GM19455 (cell line): Measurements from ENCODE around the gene ALDH1B1.
A peak's percentile ranks its signal among the peaks of the same experiment; 100 is the strongest.
"Not testable (repeated sequence)": the region's sequence is repeated elsewhere in the genome, so short reads cannot be mapped to it uniquely, and the experiment has no call there.

Experiments
- ATAC-seq: cut with Tn5 transposase; IDR thresholded peaks from one replicate; pipeline ENCODE4 v1.9.1; 2021; ENCODE audit not compliant: unreplicated experiment

The ALDH1B1 gene

DNA sequence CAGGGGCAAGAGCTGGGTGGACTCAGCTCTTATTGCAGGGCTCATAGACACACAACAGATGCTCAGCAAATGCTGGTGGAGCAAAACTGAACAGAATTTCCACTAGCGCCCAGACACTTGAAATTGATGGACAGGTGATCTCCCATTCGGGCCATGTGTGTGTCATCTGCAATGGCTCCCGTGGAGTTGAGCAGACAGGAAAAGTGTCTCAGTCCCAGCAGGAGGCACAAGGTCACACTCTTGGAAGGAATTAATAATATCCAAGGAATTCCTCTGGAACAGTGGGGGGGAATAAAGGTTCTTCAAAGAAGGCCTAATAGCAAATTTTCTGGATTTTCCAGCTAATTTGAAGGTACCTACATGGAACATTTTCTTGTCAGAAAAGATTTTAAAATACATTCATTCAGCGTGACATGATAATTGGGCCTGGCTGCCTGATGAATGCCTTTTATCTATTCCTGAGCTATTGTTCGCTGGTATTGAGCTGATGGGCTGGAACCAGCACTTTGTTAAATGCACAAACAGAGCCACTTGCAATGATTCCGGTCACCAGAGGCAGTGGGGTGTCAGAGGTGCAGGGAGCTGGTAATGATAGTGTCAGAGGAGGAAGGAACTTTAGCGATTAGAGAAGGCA lies 31.5 kb upstream of the ALDH1B1 start:
- ATAC-seq, result no peak

DNA sequence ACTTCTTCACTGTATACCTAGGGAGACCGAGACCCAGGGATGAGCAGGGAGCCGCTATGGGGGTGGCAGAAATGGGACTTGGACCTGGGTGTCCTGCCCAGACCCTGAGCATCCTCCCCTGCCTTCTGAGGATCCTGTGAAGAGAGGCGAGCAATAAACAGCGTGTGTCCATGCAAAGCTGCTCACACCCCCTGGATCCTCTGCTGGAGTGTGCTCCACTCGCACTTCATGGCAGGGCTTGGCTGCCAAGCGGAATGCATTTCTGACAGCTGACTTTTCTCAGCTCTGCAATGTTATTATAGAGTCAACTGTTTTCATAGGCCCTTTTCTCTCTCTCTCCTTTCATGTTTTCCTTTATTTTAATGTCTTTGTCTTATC lies 31.0 kb upstream of the ALDH1B1 start:
- no peak for ATAC-seq

DNA sequence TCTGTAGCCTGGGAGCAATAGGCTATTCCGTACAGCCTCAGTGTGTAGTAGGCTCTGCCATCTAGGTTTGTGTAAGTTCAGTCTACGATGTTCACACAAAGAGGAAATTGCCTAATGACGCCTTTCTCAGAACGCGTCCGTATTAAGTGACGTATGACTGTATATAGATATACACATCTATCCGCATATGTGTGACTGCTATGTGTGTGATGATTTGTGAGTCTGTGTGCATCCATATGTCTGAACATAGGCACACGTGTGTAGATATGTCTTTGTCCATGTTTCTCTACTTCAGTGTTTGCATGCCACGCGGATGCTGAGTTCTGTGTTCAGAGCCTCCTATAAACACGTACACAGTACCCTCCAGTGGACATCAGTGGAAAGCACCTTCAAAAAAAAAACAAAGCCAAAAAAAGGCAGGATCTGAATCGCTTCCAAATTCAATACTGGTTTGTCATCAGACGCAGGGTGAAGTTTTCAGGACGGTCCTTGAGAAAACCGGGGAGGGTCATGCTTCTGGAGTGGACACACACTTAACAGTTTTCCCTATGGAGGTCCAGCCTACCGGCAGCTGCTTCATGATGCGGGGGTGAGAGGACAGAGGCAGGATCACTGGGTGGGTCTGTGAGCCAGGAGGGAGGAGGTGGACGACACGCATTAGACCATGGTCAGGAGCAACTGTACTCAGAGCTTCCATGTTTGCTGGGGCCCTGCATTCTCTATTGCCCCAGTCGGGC lies 29.5 kb upstream of the ALDH1B1 start:
- peak; percentile 46 for ATAC-seq

DNA sequence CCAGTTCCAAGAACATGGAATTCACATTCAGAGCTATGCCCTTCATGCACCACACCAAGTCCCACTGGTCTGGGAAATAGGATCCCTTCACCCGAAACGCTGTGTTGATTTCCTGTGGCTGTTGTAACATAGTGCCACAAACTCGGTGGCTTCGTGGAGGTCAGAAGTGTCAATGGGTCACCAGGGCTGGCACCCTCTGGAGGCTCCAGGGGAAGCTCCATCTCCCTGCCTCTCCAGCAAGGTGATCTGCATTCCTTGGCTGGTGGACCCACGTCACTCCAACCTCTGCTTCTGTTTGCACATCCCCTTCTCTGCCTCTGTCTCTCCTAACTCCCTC lies 28.9 kb upstream of the ALDH1B1 start:
- ATAC-seq, result no peak

DNA sequence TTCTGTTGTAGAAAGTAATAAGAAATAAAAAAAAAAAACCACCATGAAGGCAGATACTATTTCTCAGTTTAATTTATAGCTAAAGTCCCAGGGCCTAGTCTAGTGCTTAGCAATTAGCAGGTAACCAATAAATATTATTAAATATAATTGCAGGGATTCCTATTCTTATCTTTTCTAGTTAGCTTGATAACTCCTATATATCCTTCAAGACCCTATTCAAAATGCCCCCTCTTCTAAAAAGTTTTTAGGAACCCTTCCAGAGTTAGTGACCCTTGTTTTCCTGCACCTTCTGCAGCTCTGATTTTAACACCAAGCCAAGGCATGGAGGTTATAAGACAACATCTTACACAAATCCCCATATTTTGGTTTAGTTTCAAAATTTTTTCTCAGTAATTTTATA lies 24.6 kb upstream of the ALDH1B1 start:
- ATAC-seq, result no peak

DNA sequence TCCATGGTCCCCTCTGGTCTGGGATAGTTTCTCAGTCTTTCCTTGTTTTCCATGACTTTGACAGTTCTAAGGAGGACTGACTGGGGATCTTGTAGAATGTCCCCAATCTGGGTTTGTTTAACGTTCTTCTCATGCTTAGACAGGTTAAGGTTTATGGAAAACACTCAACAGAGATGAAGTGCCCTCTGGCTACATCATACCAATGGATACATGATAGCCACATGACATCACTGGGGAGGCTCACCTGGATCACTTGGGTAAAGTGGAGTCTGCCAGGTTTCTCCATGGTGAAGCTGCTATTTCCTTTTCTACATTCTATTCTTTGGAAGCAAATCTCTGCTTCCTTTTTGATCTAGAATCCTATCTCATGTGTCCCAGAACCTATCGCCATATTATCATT lies 23.8 kb upstream of the ALDH1B1 start:
- no peak for ATAC-seq

DNA sequence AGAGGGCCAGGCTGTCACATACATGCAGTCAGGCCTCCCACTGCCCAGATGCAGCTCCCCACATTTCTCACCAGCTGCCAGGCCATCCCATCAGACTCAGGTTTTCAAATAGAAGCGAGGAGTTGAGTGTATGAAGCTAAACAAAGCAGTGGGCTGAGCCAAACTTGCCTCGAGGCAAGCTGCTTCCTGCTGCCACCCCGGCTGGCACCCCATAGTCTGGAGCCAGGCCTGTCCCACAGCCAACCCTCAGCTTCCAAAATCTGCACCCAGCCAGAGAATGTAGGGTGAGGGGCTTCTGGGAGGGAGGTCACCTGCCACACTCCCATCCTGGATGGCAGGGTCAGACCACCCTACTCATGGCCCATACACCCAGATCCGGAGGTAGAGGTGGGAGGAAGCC lies 22.3 kb upstream of the ALDH1B1 start:
- no peak for ATAC-seq

DNA sequence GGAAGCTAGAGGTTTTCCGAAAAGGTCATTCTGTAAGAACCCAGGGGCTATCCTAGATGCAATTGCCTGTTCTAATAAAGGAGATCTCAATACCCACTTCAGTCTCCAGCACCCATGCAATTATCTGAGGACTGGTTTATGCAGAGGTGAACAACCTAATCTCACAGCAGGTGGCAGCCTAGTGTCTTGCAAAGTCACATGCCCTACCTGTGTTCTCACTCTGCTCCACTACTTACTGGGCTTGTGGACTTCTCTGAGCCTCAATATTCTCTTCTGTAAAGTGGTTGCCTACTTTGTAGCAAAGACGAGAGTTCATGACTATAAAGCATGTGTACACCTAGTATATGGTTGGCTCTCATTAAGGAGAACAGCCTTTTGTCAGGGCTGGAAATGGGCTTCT lies 21.0 kb upstream of the ALDH1B1 start:
- ATAC-seq, result no peak

DNA sequence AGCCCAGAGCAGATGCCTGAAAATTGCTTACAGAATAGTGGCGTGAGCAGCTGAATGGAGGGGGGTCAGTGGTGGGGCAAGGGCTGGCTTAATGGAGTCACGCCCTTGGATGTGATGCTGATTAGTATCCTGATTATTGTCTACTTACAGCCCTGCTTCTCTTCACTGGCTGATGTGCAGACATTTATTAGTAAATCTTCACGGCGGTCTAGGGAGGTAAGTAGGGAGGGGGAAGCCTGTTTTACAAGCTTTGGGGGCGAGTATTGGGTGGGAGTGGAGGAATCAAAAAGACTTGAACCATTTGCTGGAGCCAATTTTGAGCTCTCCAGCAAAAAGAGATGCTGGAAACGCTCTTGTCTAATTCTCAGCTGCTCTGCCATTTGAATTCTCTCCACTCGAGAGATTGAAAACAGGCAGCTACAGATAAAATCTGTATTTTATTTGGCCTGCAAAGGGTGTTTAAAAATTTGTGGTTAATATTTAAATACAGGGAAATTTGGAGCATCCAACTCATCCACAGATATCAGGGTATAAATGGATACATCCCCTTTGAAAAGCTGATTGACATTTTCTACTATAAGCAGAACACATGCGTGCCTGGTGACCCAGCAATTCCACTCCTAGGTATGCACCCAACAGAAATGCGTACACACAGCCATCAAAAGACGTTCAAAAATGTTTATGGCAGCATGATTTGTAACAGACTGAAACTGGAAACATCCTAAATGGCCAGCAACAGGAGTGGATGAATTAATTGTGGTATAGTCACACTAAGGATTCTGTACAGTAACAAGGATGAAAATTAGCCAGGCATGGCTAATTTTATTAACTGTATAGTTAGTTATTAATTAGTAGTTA lies 19.5 kb upstream of the ALDH1B1 start:
- ATAC-seq, result no peak

DNA sequence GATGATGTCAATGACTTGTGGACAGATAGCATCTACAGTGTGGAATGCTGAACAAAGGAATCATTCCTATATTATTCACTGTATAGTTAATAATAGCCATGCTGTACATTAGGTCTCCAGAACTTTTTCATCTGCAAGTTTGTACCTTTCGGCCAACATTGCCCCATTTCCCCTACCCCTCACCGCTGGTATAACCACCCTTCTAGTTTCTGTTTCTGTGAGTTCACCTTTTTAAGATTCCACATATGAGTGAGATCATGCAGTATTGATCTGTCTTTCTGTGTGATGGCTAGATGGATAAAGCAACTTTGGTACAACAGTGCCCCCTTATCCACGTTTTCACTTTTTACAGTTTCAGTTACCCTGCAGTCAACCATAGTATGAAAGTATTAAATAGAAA lies 18.8 kb upstream of the ALDH1B1 start:
- ATAC-seq, result no peak

DNA sequence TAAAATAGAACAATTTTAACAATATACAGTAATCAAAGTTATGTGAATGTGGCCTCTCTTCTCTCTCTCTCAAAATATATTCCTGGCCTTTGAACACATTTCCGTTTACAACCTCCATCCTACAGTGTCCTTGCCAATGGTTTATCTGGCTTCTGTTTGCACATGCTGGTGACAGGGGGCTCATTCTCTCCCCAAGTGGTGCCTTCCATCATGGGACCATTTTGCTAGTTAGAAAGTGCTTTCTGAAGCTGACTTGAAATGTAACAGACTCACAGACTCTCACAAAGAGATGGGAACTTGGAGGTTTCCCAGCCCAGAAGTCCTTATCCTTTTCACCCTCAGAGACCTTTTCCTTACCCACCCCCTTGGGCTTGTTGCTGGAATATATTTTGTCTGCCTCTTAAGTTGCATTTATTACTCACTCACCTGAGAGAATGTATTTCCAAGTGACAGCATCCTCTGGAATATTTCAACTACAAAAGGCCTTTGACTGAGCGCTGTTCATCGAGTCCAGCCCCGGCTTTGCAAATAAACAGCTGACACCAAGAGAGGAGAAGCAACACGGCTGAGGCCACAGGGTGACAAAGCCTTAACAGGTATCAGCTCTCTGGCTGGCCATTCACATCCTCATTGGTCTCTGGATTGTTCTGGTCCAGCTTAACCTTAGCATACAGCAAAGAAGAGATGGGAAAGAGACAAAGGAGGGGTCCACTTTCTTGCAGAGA lies 17.5 kb upstream of the ALDH1B1 start:
- no peak for ATAC-seq

DNA sequence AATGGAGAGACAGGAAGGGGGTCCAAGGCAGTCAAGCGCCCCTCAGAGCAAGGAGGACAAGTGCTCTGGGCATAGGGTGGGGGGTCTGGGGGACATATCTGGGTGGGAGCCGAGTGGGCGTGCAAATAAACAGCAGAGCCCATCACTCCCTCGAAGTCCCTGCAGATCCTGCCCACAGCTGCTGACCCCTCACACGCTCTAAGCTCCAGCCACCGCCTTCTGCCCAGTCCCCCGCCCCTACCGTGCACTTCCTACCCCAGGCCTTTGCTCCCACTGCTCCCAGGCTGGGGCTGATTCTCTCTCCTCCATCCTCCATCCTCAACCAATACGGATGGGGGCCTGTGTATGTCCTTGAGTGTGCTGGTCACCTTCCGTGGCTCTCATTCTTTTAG lies 16.9 kb upstream of the ALDH1B1 start:
- ATAC-seq, result no peak

DNA sequence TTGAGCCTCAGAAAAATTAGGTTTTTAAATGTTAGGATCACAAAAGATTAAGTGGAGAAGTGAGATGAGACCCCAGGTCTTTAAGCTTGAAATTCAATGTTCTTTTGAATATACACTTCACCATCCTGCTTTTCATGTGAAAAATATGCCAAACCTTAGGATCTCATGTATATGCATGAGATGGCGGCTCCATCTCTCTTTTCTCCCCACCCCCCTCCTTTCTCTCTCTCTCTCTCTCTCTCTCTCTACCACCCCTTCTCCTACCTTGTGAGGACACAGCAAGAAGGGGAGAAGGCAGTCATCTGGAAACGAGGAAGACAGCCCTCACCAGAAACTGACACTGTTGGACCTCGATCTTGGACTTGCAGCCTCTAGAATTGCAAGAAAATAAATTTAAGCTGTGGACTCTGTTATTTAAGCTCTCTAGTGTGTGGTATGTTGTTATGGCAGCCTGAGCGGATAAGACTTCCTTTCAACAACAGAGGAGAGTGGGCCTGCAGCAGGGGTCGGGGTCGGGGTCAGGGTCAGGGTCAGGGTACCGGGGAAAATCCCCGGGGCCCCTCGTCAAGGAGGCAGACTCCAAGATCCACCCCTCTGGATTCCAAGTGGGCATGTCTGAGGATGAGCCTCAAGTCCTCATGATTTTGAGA lies 16.4 kb upstream of the ALDH1B1 start:
- no peak for ATAC-seq

DNA sequence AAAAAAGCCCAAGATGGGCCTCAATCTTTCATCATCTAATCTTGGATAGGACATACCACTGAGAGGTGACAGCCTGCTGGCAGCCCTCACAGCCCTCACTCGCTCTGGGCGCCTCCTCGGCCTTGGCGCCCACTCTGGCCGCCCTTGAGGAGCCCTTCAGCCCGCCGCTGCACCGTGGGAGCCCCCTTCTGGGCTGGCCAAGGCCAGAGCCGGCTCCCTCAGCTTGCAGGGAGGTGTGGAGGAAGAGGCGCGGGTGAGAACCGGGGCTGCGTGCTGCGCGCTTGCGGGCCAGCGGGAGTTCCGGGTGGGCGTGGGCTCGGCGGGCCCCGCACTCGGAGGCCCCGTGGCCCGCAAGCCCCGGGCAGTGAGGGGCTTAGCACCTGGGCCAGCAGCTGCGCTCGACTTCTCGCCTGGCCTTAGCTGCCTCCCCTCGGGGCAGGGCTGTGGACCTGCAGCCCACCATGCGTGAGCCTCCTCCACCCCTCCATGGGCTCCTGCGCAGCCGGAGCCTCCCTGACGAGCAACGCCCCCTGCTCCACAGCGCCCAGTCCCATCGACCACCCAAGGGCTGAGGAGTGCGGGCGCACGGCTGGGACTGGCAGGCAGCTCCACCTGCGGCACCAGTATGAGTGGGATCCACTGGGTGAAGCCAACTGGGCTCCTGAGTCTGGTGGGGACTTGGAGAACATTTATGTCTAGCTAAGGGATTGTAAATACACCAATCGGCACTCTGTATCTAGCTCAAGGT lies 15.0 kb upstream of the ALDH1B1 start:
- ATAC-seq, result not testable (repeated sequence)

DNA sequence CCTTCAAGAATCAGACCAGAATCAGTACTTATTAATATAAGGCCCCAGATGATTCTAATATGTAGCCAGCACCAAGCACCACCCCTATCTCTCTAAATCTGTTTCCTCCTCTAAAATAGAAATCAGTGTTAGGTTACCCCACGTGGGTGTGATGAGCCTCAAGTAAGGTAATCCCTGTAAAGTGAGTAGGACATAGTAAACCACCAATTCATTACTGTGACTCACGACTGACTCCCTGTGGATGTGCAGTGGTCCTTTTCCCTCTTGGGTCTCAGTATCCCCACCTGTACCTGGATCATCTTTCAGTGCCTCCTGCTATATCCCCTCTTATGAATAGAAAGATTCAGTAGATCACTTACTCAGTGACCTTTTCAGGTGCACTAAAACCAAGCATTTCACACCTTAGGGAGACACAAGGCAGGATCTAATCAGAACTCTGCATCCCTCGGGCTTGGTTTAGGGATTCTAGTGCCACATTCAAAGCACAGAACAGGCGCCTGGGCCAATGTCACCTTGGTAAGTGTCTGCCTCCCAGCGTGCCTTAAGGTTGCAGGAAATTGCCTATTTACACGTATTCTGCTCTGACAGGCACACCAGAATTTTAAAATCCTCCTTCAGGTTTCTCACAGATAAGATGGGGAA lies 12.2 kb upstream of the ALDH1B1 start:
- ATAC-seq, result no peak

DNA sequence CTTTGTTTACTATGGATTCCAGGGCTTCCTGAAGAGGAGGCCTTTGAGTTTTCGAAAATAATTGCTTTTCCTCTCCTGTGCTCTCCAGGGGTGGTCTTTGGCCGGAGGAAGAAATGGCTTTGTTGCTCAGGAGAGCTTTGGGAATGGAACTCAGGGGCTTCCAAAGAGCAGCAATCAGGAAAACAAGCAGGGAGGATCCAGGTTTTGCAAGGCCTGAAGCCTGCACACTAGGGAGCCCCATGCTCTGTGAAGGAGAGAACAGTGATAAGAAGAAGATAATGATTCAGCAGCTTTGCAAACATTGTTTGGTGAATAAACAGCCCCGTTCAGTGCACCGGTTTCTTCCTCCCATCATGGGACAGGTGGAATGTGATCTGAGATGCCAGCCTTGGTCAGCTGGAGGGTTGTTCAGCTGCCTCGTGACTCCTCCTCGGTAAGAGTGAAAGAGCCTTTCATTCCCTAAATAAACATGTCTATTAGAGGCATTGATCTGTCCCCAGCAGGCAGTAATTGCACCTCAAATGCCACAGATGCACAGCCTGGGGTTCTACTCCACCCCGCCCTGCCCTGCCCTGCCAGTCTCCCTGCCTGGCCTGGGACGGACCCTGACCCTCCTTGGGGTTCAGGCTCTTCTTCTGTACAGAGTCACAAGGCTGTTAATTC lies 11.5 kb upstream of the ALDH1B1 start:
- no peak for ATAC-seq

DNA sequence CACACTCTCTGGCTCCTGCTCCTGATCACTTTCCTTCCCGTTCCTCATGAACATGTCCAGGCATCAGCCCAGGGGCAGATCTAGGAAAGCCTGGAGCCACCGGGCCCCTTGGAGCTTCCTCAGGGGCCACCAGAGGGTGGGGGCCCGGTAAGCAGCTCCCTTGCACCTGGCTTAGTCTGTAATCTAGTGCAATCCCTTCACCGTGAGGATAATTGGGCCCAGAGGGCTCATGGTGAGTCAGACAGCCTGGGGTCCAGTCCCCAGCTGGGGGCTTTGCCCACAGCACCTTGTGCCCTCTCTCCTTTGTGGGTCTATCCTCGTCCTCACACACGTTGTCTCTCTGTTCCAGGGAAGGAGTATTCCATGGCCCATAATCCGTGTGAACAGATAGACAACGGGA lies 10.4 kb upstream of the ALDH1B1 start:
- no peak for ATAC-seq

DNA sequence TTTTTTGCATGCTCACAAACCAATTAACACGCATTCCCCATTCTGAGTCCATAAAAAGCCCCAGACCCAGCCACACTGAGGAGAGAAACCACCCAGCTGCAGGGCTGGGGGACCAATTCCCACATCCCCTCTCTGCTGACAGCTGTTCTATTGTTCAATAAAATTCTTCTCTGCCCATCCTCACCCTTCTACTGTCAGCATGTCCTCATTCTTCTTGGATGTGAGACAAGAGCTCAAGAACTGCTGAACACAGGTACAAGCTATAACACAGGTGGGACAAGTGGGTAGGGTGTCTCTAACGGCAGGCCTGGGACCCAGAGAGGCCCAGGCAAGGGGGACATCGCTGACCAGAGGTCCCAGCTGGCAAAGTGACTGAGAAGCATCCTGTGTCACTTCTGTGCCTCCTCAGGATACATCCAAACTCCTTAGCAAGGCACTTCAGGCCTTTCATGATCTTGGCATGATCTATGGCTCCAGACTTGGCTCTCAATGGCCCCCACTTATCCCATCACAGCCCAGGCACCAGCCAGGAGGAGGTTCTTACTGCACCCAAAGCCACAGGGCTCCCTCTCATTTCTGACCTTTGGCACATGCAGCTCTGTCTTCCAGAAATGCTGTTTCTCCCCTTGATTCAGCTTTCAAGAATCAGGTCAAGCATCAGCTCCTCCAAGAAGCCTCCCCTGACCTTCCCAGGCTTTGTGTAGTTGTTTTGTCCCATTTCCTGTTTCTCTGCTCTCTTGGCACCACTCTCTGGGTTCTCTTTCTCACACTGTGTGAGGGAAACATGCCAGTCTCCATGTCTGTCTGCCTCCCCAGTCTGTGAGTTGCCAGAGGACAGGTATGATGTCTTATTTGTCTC lies 7.3 kb upstream of the ALDH1B1 start:
- ATAC-seq, result no peak
